Nephron progenitor cell (in vitro differentiated cells): ENCODE results near the gene NPB.

Experiments used
- DNase-seq: peaks from one replicate; pipeline ENCODE4 v3.0.0; 2021
- H3K27ac Mint-ChIP-seq: 2 replicates; pipeline ENCODE4 v1.8.0; 2021; ENCODE audit warnings: mild to moderate bottlenecking, moderate library complexity, mixed read lengths
- H3K27me3 Mint-ChIP-seq: 2 replicates; pipeline ENCODE4 v1.8.0; 2021; ENCODE audit warnings: mild to moderate bottlenecking, low read depth, mixed read lengths; ENCODE audit not compliant: poor library complexity
- H3K36me3 Mint-ChIP-seq: 2 replicates; pipeline ENCODE4 v1.8.0; 2021; ENCODE audit warnings: low read depth, mixed read lengths
- H3K4me1 Mint-ChIP-seq: 2 replicates; pipeline ENCODE4 v1.8.0; 2021; ENCODE audit warnings: mixed read lengths
- H3K4me3 Mint-ChIP-seq: 2 replicates; pipeline ENCODE4 v1.8.0; 2021; ENCODE audit warnings: mild to moderate bottlenecking, moderate library complexity, mixed read lengths
- H3K9me3 Mint-ChIP-seq: 2 replicates; pipeline ENCODE4 v1.8.0; 2021; ENCODE audit warnings: mild to moderate bottlenecking, moderate library complexity, mixed read lengths
- CTCF ChIP-seq: fragments of 200-600 bp; sonication (generic); IDR thresholded peaks from 2 replicates; pipeline ENCODE4 v1.5.0; 2021; ENCODE audit warnings: antibody characterized with exemption

The NPB gene

GRCh38 chr17:81901167-81902022, 643 bp upstream of the NPB start:
- peak overlapping the region; percentile 66 for H3K4me3 Mint-ChIP-seq
- peaks cover 8% of the 10 kb centered on the region for H3K4me1 Mint-ChIP-seq
- H3K27ac Mint-ChIP-seq, result no peak overlapping the region
- H3K36me3 Mint-ChIP-seq, result peaks cover 26% of the 10 kb centered on the region
- DNase-seq, result no peak
- no peaks in the 10 kb centered on the region for H3K9me3 Mint-ChIP-seq
- TF ChIP-seq CTCF, result no peak
- peaks cover 23% of the 10 kb centered on the region for H3K27me3 Mint-ChIP-seq

GRCh38 chr17:81902653-81903414, 796 bp downstream of the NPB start:
- peaks cover 23% of the 10 kb centered on the region for H3K36me3 Mint-ChIP-seq
- DNase-seq, result no peak
- no peak overlapping the region for H3K4me3 Mint-ChIP-seq
- H3K9me3 Mint-ChIP-seq, result no peaks in the 10 kb centered on the region
- H3K27ac Mint-ChIP-seq, result no peak overlapping the region
- H3K27me3 Mint-ChIP-seq, result peaks cover 23% of the 10 kb centered on the region
- peaks cover 8% of the 10 kb centered on the region for H3K4me1 Mint-ChIP-seq
- no peak for TF ChIP-seq CTCF

GRCh38 chr17:81903415-81903831, 1.4 kb downstream of the NPB start:
- Mint-ChIP-seq H3K4me3 (no peak overlapping the region), H3K27me3 (peaks cover 23% of the 10 kb centered on the region), H3K4me1 (peaks cover 8% of the 10 kb centered on the region), H3K27ac (peak overlapping the region; percentile 36), H3K9me3 (no peaks in the 10 kb centered on the region), H3K36me3 (peaks cover 17% of the 10 kb centered on the region)
- no peak for DNase-seq
- TF ChIP-seq CTCF, result no peak

- no peaks in the 10 kb centered on the region for H3K9me3 Mint-ChIP-seq
- H3K27ac Mint-ChIP-seq, result no peak overlapping the region
- no peak for DNase-seq
- TF ChIP-seq CTCF, result no peak
- H3K27me3 Mint-ChIP-seq, result peaks cover 23% of the 10 kb centered on the region
- H3K36me3 Mint-ChIP-seq, result peaks cover 15% of the 10 kb centered on the region
- no peak overlapping the region for H3K4me3 Mint-ChIP-seq
- peaks cover 8% of the 10 kb centered on the region for H3K4me1 Mint-ChIP-seq
These were observed 2.0 kb downstream of the NPB start for GRCh38 chr17:81903896-81904599.

GRCh38 chr17:81904600-81905423, 2.8 kb downstream of the NPB start:
- Mint-ChIP-seq H3K9me3 (no peaks in the 10 kb centered on the region), H3K27me3 (peaks cover 23% of the 10 kb centered on the region), H3K27ac (no peak overlapping the region), H3K4me1 (peaks cover 10% of the 10 kb centered on the region), H3K4me3 (no peak overlapping the region), H3K36me3 (peaks cover 14% of the 10 kb centered on the region)
- no peak for DNase-seq
- TF ChIP-seq CTCF, result no peak
